Measurements from ENCODE around the gene NR2C2AP.

- TF ChIP-seq CTCF (CRISPR knock-in tag; IDR thresholded peaks at IDR 0.05) (no peak), BRCA1 (CRISPR knock-in tag; IDR thresholded peaks at IDR 0.05) (no peak), ZNF235 (CRISPR knock-in tag; IDR thresholded peaks at IDR 0.05; ENCODE audit: borderline replicate concordance) (no peak), REST (IDR thresholded peaks at IDR 0.05; ENCODE audit: borderline replicate concordance in 1 of 2, low read depth in 1 of 2, low read length in 2 of 2) (no peak), ZNF609 (CRISPR knock-in tag; IDR thresholded peaks at IDR 0.05; ENCODE audit: borderline replicate concordance) (no peak), POLR2A (IDR thresholded peaks at IDR 0.05; ENCODE audit: insufficient read depth in 1 of 2, low read depth in 2 of 2, low read length in 2 of 2) (no peak)
Measured at GRCh38 chr19:19191768-19192077, 11.5 kb downstream of the NR2C2AP start.

Measured in HepG2 (cell line).